ENCODE data around the gene SCARB1. TPM values are rescaled to one million over a fixed set of nuclear protein-coding genes. Genes with fewer than 3 reads are reported as not detected.

The SCARB1 gene
- total RNA-seq, 1 experiment from 2014 or later, result 31.3 TPM

DNA sequence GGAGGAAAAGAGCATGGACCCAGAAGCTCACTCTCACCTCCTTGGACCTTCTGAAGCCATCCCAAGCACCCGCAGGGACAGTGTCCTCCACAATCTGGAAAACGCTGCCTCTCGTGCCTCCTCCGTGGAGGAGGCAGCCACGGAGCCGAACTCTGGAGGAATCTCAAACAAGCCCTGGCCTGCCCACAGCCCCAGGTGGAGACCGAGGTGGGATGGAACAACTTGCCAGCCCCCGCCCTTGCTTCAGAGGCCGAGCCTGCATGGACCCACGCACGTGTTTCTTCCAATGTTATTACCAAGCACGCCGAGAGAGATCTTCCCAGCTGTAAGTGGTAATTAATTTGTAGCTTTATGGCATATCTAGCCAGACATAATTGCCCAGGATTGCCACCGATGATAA lies 61.3 kb downstream of the SCARB1 start:
- no CpG with 5 or more reads among the region's 14 CpGs for WGBS (ENCODE audit: extremely low coverage, insufficient read length, low lambda C conversion rate)
- H2BK12ac ChIP-seq (ENCODE audit: insufficient read length, low read depth, low read length), result no peak overlapping the region
- H3K36me3 Mint-ChIP-seq (ENCODE audit: insufficient read depth in 1 of 3, low read depth in 3 of 3), result peaks cover 14 to 49% (median 32%) of the 10 kb centered on the region in 3 experiments; a peak in 6 of 7 replicates
- H3K23ac ChIP-seq (ENCODE audit: insufficient read length, low read depth, low read length), result no peak overlapping the region
- no peaks in the 10 kb centered on the region for H3K27me3 ChIP-seq (ENCODE audit: insufficient read depth, low read length)
- H4K8ac ChIP-seq (replicated peaks; ENCODE audit: insufficient read length, low read depth, low read length), result no peak overlapping the region
- H2BK20ac ChIP-seq (ENCODE audit: low read depth, low read length, poor library complexity, severe bottlenecking), result no peak overlapping the region
- H3K9ac ChIP-seq (ENCODE audit: extremely low read depth, insufficient read length, low read length), result no peak overlapping the region
- H3K4me1 ChIP-seq (ENCODE audit: insufficient read depth, low read length), result no peaks in the 10 kb centered on the region
- no peak overlapping the region for H2AFZ ChIP-seq (ENCODE audit: low read length)
- H3K27ac ChIP-seq (ENCODE audit: insufficient read length, low read depth, low read length), result no peak overlapping the region
- H3K18ac ChIP-seq (ENCODE audit: insufficient read length, low read depth, low read length), result no peak overlapping the region
- no peak overlapping the region for H2BK120ac ChIP-seq (ENCODE audit: low read depth, low read length, poor library complexity, severe bottlenecking)
- no peak overlapping the region; a peak in 1 of 7 replicates for H3K27ac Mint-ChIP-seq
- no peaks in the 10 kb centered on the region for H3K27me3 Mint-ChIP-seq (ENCODE audit: low read depth)
- TF ChIP-seq, protein P1, sequence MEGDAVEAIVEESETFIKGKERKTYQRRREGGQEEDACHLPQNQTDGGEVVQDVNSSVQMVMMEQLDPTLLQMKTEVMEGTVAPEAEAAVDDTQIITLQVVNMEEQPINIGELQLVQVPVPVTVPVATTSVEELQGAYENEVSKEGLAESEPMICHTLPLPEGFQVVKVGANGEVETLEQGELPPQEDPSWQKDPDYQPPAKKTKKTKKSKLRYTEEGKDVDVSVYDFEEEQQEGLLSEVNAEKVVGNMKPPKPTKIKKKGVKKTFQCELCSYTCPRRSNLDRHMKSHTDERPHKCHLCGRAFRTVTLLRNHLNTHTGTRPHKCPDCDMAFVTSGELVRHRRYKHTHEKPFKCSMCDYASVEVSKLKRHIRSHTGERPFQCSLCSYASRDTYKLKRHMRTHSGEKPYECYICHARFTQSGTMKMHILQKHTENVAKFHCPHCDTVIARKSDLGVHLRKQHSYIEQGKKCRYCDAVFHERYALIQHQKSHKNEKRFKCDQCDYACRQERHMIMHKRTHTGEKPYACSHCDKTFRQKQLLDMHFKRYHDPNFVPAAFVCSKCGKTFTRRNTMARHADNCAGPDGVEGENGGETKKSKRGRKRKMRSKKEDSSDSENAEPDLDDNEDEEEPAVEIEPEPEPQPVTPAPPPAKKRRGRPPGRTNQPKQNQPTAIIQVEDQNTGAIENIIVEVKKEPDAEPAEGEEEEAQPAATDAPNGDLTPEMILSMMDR (conservative IDR thresholded peaks at IDR 0.05), result no peak
- no peaks in the 10 kb centered on the region for H3K9me3 Mint-ChIP-seq
- no peak overlapping the region for H4K91ac ChIP-seq (ENCODE audit: insufficient read length, low read depth, low read length)
- H3K4ac ChIP-seq (ENCODE audit: low read depth, low read length), result no peak overlapping the region
- no peak overlapping the region for H2BK5ac ChIP-seq (ENCODE audit: insufficient read length, low read length)
- H3K79me1 ChIP-seq (ENCODE audit: insufficient read depth, low read depth, low read length, poor library complexity, severe bottlenecking), result no peaks in the 10 kb centered on the region
- H3K56ac ChIP-seq (ENCODE audit: insufficient read length, low read depth, low read length), result no peak overlapping the region
- no peaks in the 10 kb centered on the region for H3K23me2 ChIP-seq (ENCODE audit: insufficient read length, low read depth, low read length, poor library complexity, severe bottlenecking)
- H3K79me2 ChIP-seq (ENCODE audit: insufficient read depth, low read length), result no peaks in the 10 kb centered on the region
- H3T11ph ChIP-seq (ENCODE audit: low read length), result no peak overlapping the region
- H3K9me3 ChIP-seq (ENCODE audit: control insufficient read depth, low read depth, low read length), result no peaks in the 10 kb centered on the region
- H2BK15ac ChIP-seq (ENCODE audit: low read depth, low read length), result no peak overlapping the region
- DNase-seq, result no peak
- peaks cover 11 to 18% of the 10 kb centered on the region in 2 experiments for H3K4me1 Mint-ChIP-seq
- H3K14ac ChIP-seq (ENCODE audit: insufficient read depth, low read length), result no peak overlapping the region
- H3K4me2 ChIP-seq (ENCODE audit: insufficient read depth, insufficient read length, low read length), result no peak overlapping the region
- H4K20me1 ChIP-seq (ENCODE audit: control insufficient read depth, insufficient read depth, insufficient read length), result no peaks in the 10 kb centered on the region
- no peak overlapping the region for H3K4me3 Mint-ChIP-seq
- H4K5ac ChIP-seq (ENCODE audit: insufficient read length, low read depth, low read length), result no peak overlapping the region
- H2AK5ac ChIP-seq (ENCODE audit: insufficient read length, low read length), result no peak overlapping the region
